IPS-15b (cell line): ENCODE data around the gene LRRC32.

Experiments
- H3K27me3 ChIP-seq: one replicate; pipeline ENCODE4 v1.6.1; 2013; ENCODE audit warnings: low read length; ENCODE audit not compliant: control insufficient read depth, insufficient read depth
- H3K36me3 ChIP-seq: one replicate; pipeline ENCODE4 v1.6.1; 2013; ENCODE audit warnings: low read length; ENCODE audit not compliant: control insufficient read depth, insufficient read depth
- H3K4me1 ChIP-seq: one replicate; pipeline ENCODE4 v1.6.1; 2013; ENCODE audit warnings: mild to moderate bottlenecking, low read length; ENCODE audit not compliant: control insufficient read depth, insufficient read depth
- H3K4me3 ChIP-seq: one replicate; pipeline ENCODE4 v1.5.1; 2013; ENCODE audit warnings: low read depth, low read length
- H3K9ac ChIP-seq: one replicate; pipeline ENCODE4 v1.6.1; 2013; ENCODE audit warnings: low read depth, mild to moderate bottlenecking, low read length
- H3K9me3 ChIP-seq: one replicate; pipeline ENCODE4 v1.6.1; 2013; ENCODE audit warnings: mild to moderate bottlenecking, low read length; ENCODE audit not compliant: control insufficient read depth, insufficient read depth

The LRRC32 gene

DNA sequence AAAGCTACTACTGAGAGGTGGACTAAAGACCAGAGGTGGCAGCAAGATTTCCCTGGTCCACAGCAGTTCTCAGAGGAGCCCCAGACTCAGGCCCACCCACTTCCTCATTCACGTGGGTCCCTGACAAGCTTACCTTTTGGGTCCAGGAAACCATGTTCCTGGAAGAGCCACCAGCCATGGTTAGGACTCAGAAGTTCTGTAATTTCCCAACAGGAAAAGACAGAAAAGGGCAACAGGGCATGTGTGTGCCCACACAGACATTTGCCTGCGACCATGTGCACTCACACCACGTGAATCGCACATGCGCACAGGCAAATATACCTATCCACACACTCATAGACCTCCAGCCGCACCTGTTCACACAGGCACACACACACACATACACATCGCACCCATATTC lies 42.9 kb downstream of the LRRC32 start:
- no peaks in the 10 kb centered on the region for H3K36me3 ChIP-seq
- H3K9me3 ChIP-seq = no peaks in the 10 kb centered on the region
- no peaks in the 10 kb centered on the region for H3K27me3 ChIP-seq
- no peak overlapping the region for H3K4me3 ChIP-seq
- no peaks in the 10 kb centered on the region for H3K4me1 ChIP-seq
- H3K9ac ChIP-seq = no peak overlapping the region

DNA sequence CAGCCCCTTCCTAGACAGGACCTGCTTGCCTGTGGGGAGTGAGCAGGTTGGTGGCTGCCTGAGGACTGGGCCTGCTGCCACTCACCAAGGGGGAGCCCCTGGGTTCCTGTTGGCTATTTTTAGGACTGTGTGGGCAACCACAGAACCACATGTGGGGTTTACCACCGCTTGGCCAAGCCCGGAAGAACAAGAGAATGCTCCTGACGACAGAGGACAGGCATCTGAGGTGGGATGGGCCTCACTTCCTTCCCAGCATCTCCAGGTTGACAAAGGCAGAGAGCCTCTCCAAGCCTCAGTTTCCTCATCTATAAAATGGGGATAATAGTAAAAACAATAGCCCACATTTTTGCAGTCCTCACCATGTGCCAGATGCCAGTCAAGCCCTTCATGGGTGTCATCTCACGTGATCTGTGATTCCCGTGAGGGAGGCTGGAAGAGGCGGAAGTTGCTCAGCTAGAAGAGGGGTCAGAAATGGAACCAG lies 43.6 kb downstream of the LRRC32 start:
- no peak overlapping the region for H3K9ac ChIP-seq
- H3K4me1 ChIP-seq = no peaks in the 10 kb centered on the region
- H3K9me3 ChIP-seq = no peaks in the 10 kb centered on the region
- H3K36me3 ChIP-seq = no peaks in the 10 kb centered on the region
- H3K27me3 ChIP-seq = no peaks in the 10 kb centered on the region
- no peak overlapping the region for H3K4me3 ChIP-seq

DNA sequence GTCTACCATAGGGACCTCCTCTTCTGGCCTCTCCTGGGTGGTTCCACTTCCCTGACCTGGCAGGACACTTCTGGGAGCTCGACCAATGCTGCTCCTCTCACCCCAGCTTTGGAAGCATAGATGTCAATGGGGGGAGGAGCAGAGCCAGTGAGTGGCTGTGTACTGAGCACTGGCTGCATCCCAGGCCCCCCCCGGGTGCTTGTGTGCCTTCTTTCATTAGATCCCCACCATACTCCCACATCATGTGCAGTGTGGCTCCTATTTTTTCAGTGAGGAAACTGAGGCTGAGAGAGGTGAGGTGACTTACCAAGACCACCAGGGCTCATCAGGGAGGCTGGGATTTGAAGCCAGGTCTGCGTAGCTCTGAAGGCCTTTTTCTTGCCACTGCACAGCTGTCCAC lies 44.3 kb downstream of the LRRC32 start:
- Histone ChIP-seq H3K27me3 (no peaks in the 10 kb centered on the region), H3K9me3 (no peaks in the 10 kb centered on the region), H3K4me1 (no peaks in the 10 kb centered on the region), H3K36me3 (no peaks in the 10 kb centered on the region), H3K9ac (no peak overlapping the region), H3K4me3 (no peak overlapping the region)

DNA sequence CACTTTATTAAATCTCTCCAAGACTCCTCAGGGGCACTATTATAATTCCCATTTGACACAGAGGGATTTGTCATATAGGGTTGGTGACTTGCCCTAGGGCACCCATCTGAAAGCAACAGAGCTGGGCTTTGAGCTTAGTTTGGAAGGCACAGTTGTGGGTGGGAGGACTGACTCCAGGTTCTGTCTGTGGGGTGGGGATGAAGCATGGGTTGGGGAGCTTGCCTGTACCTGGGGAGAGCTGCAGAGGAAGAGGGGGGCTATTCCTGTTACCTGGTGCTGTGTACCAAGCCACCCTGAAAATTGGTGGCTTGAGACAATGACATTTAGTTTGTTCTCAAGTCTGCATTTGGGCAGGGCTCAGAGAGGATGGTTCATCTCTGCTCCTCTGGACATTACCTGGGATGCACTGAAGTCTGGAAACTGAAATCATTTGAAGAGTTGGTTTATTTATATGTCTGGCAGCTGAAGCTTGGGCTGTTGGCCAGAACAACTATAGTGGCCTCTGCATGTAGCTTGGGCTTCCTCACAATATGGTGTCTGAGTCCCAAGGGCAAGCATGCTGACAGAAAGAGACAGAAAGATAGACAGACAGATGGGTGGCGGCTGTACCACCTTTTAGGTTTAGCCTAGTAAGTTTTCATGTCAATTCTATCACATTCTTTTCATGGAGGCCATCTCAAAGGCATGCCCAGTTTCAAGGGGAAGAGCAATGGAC lies 44.9 kb downstream of the LRRC32 start:
- Histone ChIP-seq H3K9ac (no peak overlapping the region), H3K27me3 (no peaks in the 10 kb centered on the region), H3K36me3 (no peaks in the 10 kb centered on the region), H3K4me3 (no peak overlapping the region), H3K4me1 (no peaks in the 10 kb centered on the region), H3K9me3 (no peaks in the 10 kb centered on the region)

DNA sequence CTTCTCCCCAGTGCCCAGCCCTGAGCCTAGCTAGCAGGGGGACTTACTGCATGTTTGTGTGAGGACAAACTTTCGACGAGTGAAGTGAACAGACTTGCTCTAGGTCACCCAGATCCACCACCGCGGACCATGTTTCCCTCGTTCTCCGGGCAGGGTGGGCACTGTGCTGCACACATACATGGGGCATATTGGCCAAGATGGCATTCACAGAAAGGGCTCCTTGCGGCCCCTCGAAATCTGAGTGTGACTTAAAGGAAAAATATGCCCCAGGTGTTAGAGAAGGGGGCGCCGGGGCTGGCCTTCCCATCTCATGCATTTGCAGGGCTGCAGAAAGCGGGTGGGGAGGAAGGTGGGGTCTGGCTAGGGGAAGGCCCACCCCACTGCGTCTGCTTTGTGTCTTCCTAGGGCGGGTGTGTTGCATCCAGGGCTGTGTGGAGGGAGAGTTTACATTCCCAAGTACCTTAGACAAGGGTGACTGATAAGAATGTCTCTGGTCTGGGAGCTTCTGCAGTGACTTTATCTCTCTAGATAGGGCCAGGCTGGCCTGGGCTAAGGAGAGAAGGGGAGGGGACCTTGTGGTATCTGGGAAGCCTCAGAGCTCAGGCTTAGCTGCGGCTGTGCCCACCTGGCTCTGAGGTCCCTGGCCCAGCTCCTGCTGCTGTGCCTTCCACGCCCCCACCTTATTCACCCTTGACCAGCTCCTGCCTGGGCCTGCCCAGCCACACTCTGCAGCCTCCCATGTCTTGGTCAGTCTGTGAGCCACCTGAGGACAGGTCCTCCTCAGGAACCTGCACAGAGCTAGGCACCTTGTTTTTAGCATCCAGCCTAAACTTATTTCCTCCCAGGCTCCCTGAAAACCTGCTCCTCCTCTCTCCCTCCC lies 45.8 kb downstream of the LRRC32 start:
- no peak overlapping the region for H3K4me3 ChIP-seq
- H3K4me1 ChIP-seq = no peaks in the 10 kb centered on the region
- H3K9me3 ChIP-seq = no peaks in the 10 kb centered on the region
- no peaks in the 10 kb centered on the region for H3K27me3 ChIP-seq
- no peak overlapping the region for H3K9ac ChIP-seq
- H3K36me3 ChIP-seq = no peaks in the 10 kb centered on the region

DNA sequence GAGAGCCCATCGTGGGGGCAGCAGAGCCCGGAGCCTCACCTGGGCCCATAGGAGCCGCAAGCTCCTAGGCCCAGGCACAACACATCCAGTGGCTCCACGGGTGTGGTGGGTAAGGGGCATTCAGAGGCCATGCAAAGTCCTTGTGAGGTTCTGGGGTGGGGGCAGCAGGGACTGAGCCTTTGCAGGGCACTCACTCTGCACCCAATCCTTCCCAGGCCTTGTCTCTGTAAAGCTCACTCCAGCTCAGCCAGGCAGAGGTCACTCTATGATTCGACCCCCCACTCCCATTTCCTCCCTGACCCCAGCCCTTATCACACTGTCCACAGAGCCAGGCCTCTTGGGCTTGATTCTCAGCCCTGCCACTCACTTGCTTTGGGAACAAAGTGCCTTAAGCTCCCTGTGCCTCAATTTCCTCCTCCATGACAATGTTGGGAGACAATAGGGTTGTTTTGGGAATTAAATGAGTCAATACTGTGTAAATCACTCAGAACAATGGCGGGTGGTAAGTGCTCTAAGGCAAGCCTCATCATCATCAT lies 46.6 kb downstream of the LRRC32 start:
- H3K27me3 ChIP-seq = no peaks in the 10 kb centered on the region
- no peak overlapping the region for H3K9ac ChIP-seq
- H3K4me1 ChIP-seq = no peaks in the 10 kb centered on the region
- H3K9me3 ChIP-seq = no peaks in the 10 kb centered on the region
- no peak overlapping the region for H3K4me3 ChIP-seq
- H3K36me3 ChIP-seq = no peaks in the 10 kb centered on the region

DNA sequence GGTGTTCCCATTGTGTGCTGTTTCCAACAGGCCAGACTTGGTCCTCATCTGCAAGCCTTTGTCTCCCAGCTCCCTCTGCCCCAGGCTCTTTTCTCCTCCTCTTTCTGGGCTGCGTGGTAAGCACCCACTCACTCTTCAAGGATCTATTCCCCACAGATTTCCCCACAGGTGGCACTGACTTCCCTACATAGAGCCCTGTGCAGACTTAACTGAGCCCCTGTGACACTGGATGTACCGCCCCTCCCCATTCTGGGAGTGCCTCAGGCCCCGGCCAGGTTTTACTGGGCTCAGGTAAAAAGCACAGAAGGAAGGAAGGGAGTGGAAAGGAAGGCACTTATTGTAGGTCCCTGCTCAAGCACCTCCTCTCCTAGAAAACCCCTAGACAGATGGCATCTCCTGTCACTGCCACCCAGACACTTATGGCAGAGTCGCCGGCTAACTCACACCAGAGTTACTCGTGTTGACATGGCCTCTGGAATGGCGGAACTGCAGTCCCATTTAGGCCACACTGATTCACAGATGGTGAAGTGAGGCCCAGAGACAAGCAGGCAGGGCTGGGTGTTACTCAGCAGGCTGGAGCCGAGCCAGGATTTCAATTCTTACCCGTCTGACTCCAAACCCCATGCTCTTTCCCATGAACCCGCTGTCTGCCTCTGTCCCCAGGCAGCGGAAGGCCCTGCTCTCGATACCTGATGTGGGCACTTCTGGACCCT lies 47.2 kb downstream of the LRRC32 start:
- no peaks in the 10 kb centered on the region for H3K9me3 ChIP-seq
- H3K36me3 ChIP-seq = no peaks in the 10 kb centered on the region
- no peak overlapping the region for H3K9ac ChIP-seq

DNA sequence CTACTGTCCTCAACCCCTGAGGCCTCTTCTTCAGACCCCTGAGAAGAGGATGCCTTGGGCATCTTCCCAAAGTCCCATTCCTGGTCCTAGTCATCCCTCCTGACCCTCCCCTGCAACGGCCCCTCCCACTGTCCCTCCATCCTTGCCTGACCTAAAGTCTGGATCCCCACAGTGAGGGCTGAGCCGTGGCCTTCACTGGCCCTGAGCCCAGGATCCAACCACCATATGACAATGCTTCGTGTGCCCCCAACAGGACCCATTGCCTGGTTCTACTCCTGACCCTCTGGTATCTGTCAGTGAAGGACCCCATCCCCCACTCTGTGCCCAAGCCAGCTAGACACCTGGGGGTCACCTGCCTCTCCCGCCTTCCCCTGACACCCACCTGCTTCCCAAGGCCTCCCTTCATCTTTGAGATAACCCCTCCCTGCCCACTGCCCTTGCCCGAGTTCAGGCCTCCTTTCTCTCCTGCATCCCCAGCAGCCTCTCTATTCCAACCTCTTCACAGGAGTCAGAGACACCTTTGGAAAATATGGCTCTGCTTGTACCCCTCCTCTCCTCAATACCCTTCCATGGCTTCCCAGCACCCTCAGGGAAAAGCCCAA lies 48.0 kb downstream of the LRRC32 start:
- H3K9ac ChIP-seq = no peak overlapping the region
- no peaks in the 10 kb centered on the region for H3K27me3 ChIP-seq
- no peaks in the 10 kb centered on the region for H3K9me3 ChIP-seq
- no peaks in the 10 kb centered on the region for H3K4me1 ChIP-seq
- H3K36me3 ChIP-seq = no peaks in the 10 kb centered on the region
- no peak overlapping the region for H3K4me3 ChIP-seq

More for the DNA sequence above, 47.2 kb downstream of the LRRC32 start:
- Histone ChIP-seq H3K27me3 (no peaks in the 10 kb centered on the region), H3K4me1 (no peaks in the 10 kb centered on the region), H3K4me3 (no peak overlapping the region)

DNA sequence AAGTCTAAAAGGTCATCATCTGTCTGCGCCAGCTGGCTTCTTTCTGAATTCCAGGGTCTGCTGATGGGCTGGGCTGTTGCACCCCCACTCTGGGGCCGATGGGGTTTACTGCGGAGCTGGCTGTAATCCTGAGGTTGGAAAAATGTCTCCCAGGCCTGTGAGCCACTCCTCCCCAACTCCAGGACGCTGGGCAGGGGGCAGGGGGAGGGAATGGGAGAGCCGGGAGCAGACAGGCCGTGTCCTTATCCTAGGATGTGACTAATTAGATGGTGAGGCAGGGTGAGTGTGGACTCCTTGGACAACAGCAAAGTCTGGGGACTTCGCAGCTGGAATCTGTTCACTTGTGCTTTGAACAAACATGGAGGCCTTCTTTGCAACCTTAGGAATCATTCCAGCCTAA lies 48.7 kb downstream of the LRRC32 start:
- Histone ChIP-seq H3K36me3 (no peaks in the 10 kb centered on the region), H3K4me1 (no peaks in the 10 kb centered on the region), H3K4me3 (no peak overlapping the region), H3K27me3 (no peaks in the 10 kb centered on the region), H3K9ac (no peak overlapping the region), H3K9me3 (no peaks in the 10 kb centered on the region)

DNA sequence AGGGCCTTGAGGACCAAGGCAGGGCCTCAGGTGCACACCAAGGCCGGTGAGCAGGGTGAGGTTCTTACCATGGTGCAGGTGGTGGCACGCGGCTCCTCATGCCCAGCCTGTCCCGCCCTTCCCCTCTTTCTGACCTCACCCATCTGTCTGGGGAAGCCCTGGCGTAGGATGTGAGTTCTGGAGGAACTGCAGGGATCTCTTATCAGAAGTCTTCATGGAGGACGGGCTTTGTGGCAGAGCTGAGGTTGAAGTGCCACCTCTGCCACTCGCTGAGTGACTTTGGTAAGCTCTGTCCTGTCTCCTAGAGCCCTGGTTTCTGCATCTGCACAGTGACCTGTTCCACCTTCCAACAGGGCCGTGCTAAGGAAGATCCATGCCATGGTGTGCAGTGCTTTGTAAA lies 49.1 kb downstream of the LRRC32 start:
- no peaks in the 10 kb centered on the region for H3K9me3 ChIP-seq
- no peak overlapping the region for H3K9ac ChIP-seq
- H3K36me3 ChIP-seq = no peaks in the 10 kb centered on the region
- H3K4me1 ChIP-seq = no peaks in the 10 kb centered on the region
- no peak overlapping the region for H3K4me3 ChIP-seq
- H3K27me3 ChIP-seq = no peaks in the 10 kb centered on the region

DNA sequence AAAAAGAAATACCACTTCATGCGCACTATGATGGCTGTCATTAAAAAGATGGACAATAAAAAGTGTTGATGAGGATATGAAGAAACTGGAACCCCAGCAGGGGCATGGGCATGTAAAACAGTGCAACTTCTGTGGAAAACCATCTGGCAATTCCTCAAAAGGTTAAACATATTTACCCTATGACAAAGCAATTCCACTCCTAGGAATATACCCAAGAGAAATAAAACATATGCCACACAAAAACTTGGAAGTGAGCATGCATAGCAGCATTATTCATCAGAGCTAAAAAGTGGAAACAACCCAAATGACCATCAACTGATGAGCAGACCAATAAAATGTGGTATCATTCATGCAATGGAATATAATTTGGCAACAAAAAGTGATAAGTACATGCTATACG lies 50.1 kb downstream of the LRRC32 start:
- Histone ChIP-seq H3K4me3 (no peak overlapping the region), H3K36me3 (no peaks in the 10 kb centered on the region), H3K9ac (no peak overlapping the region), H3K27me3 (no peaks in the 10 kb centered on the region), H3K9me3 (no peaks in the 10 kb centered on the region), H3K4me1 (no peaks in the 10 kb centered on the region)
